Chondrocyte (in vitro differentiated cells): ENCODE measurements around the gene MBD5. TPM values are rescaled to one million over a fixed set of nuclear protein-coding genes. Genes with fewer than 3 reads are reported as not detected.

Experiments used
- DNase-seq: peaks from one replicate; pipeline ENCODE4 v3.0.0; 2021; ENCODE audit warnings: mixed read lengths, low spot score
- H3K27ac Mint-ChIP-seq: one replicate; pipeline ENCODE4 v1.8.0; 2021; ENCODE audit warnings: mild to moderate bottlenecking, moderate library complexity, mixed read lengths; ENCODE audit not compliant: unreplicated experiment
- H3K27me3 Mint-ChIP-seq: 2 replicates; pipeline ENCODE4 v1.8.0; 2021; ENCODE audit warnings: low read depth, mixed read lengths
- H3K36me3 Mint-ChIP-seq: 2 replicates; pipeline ENCODE4 v1.8.0; 2021; ENCODE audit warnings: low read depth, mixed read lengths
- H3K4me1 Mint-ChIP-seq: 2 replicates; pipeline ENCODE4 v1.8.0; 2021; ENCODE audit warnings: low read depth, mild to moderate bottlenecking, mixed read lengths
- H3K4me3 Mint-ChIP-seq: one replicate; pipeline ENCODE4 v1.8.0; 2021; ENCODE audit warnings: mild to moderate bottlenecking, moderate library complexity, mixed read lengths; ENCODE audit not compliant: unreplicated experiment
- H3K9me3 Mint-ChIP-seq: 2 replicates; pipeline ENCODE4 v1.8.0; 2021; ENCODE audit warnings: low read depth, mixed read lengths
- total RNA-seq: library from RNA; stranded (reverse); gene quantifications from 3 replicates; pipeline ENCODE4 v1.2.1, GENCODE V29; 2021
- TF ChIP-seq, protein P1 (sequence below): fragments of 200-600 bp; sonication (generic); IDR thresholded peaks from 2 replicates; pipeline ENCODE4 v1.5.0; 2021; ENCODE audit warnings: antibody characterized with exemption, mild to moderate bottlenecking, moderate library complexity

Gene MBD5
- total RNA-seq, 1 donor from 2014 or later: 31.1 TPM

DNA sequence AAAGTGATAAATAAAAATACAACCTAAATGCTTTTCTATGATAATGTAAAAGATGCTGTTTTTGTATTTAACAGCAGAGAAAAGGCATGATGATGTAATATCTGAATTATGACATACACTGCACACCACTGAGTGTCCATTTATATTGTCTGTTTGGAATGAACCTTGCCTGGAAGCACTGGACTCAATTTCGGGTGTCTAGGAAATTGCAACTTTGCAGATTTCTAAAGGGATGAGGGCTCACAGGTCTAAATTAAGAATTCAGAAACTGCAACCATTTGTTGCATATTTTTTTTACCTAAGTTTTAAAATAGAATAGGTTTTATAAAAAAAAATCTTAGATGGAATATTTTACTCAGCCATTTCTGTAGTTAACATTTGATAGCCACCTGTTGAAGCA, 492.5 kb downstream of the MBD5 start:
- Mint-ChIP-seq H3K4me3 (no peak overlapping the region), H3K36me3 (peaks cover 3% of the 10 kb centered on the region), H3K9me3 (no peaks in the 10 kb centered on the region), H3K4me1 (peaks cover 26% of the 10 kb centered on the region), H3K27me3 (no peaks in the 10 kb centered on the region), H3K27ac (no peak overlapping the region)
- TF ChIP-seq, protein P1, sequence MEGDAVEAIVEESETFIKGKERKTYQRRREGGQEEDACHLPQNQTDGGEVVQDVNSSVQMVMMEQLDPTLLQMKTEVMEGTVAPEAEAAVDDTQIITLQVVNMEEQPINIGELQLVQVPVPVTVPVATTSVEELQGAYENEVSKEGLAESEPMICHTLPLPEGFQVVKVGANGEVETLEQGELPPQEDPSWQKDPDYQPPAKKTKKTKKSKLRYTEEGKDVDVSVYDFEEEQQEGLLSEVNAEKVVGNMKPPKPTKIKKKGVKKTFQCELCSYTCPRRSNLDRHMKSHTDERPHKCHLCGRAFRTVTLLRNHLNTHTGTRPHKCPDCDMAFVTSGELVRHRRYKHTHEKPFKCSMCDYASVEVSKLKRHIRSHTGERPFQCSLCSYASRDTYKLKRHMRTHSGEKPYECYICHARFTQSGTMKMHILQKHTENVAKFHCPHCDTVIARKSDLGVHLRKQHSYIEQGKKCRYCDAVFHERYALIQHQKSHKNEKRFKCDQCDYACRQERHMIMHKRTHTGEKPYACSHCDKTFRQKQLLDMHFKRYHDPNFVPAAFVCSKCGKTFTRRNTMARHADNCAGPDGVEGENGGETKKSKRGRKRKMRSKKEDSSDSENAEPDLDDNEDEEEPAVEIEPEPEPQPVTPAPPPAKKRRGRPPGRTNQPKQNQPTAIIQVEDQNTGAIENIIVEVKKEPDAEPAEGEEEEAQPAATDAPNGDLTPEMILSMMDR: no peak
- no peak for DNase-seq

DNA sequence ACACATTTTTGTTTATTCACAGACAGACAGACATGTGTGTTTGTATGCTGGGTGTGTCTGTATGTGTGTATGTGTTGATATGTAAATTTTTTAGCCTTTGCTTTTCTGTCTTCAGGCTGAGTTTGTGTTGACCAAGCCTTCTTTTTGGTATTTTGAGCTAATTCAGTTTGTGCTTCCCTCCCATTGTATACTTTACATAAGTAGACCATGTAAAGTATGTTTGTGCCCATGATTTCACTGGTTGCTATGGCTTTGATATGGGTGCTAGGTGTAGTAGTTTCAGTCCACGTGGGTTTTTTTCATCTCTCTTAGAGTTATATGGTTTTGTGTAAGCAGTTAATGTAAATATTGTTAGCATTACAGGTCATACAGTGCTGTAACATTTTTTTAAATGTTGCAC, 494.2 kb downstream of the MBD5 start:
- H3K27ac Mint-ChIP-seq: no peak overlapping the region
- DNase-seq: no peak
- no peaks in the 10 kb centered on the region for H3K9me3 Mint-ChIP-seq
- peaks cover 4% of the 10 kb centered on the region for H3K36me3 Mint-ChIP-seq
- H3K4me3 Mint-ChIP-seq: no peak overlapping the region
- H3K27me3 Mint-ChIP-seq: no peaks in the 10 kb centered on the region
- TF ChIP-seq, protein P1: no peak
- peaks cover 15% of the 10 kb centered on the region for H3K4me1 Mint-ChIP-seq

DNA sequence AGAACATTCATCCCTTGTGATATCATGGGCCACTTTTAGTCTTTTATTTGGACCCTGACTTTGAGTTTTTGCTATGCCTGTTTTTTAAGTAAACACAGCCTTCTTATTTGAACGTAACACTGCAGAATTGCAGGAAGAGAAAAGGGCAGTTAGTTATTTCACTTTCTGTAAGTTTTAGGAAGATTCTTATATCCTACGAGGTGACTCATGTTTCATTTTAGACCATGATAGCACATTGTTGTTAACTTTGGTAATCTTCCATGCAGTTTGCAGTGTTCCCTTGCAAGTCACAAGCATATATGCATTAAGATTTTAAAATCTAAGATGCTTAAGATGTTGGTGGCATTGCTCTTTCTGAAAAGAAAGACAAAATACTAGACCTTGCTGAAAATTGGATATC, 495.1 kb downstream of the MBD5 start:
- Mint-ChIP-seq H3K27me3 (no peaks in the 10 kb centered on the region), H3K4me1 (peaks cover 15% of the 10 kb centered on the region), H3K4me3 (no peak overlapping the region), H3K27ac (peak overlapping the region; percentile 57), H3K36me3 (peaks cover 4% of the 10 kb centered on the region), H3K9me3 (no peaks in the 10 kb centered on the region)
- DNase-seq: no peak
- TF ChIP-seq, protein P1: no peak

DNA sequence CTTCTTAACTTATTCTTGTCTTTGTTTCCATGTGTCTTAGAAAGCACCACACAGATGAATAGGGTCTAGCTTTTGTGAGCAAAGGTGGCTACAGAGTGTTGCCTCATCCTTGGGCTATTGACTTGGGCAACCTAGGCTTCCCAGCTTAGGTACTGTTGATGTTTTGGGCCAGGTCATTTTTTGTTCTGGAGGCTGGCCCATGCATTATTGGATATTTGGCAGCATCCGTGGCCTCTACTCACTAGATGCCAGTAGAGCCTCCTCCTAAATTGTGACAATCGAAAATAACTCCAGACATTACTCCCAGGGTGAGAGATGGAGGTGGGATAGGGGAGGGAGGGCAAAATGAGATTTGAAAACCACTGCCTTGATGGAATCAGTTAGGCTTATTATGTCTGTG, 496.4 kb downstream of the MBD5 start:
- Mint-ChIP-seq H3K27me3 (no peaks in the 10 kb centered on the region), H3K36me3 (peaks cover 4% of the 10 kb centered on the region), H3K9me3 (no peaks in the 10 kb centered on the region), H3K4me3 (no peak overlapping the region), H3K4me1 (peaks cover 15% of the 10 kb centered on the region), H3K27ac (no peak overlapping the region)
- DNase-seq: no peak
- TF ChIP-seq, protein P1: no peak

DNA sequence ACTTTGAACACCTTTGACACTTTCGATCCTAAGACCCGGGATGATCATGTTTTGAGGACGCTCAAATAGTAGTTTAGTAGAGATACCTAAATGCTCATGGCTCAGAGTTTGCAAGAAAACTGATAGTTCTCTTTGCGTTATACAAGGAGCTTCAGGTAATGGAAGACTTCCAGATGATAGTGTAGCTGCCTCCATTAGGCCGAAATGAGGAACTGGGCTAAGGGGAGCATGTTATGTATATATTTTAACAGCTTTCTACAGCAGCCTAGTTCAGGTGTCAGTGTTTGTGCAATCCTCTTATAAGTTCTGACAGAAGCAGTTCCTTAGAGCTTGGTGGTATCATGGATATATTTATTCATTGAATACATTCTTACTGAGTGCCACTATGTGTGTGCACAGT, 496.9 kb downstream of the MBD5 start:
- Mint-ChIP-seq H3K4me1 (peaks cover 15% of the 10 kb centered on the region), H3K36me3 (peaks cover 4% of the 10 kb centered on the region), H3K27me3 (no peaks in the 10 kb centered on the region)

More for the DNA sequence above, 496.9 kb downstream of the MBD5 start:
- Mint-ChIP-seq H3K9me3 (no peaks in the 10 kb centered on the region), H3K27ac (no peak overlapping the region), H3K4me3 (no peak overlapping the region)
- DNase-seq: no peak
- TF ChIP-seq, protein P1: no peak
